ENCODE results near the gene ADK. TPM values are rescaled to one million over a fixed set of nuclear protein-coding genes. Genes with fewer than 3 reads are reported as not detected.

Gene ADK
- polyA plus RNA-seq, 1 experiment = 41.9 TPM

DNA sequence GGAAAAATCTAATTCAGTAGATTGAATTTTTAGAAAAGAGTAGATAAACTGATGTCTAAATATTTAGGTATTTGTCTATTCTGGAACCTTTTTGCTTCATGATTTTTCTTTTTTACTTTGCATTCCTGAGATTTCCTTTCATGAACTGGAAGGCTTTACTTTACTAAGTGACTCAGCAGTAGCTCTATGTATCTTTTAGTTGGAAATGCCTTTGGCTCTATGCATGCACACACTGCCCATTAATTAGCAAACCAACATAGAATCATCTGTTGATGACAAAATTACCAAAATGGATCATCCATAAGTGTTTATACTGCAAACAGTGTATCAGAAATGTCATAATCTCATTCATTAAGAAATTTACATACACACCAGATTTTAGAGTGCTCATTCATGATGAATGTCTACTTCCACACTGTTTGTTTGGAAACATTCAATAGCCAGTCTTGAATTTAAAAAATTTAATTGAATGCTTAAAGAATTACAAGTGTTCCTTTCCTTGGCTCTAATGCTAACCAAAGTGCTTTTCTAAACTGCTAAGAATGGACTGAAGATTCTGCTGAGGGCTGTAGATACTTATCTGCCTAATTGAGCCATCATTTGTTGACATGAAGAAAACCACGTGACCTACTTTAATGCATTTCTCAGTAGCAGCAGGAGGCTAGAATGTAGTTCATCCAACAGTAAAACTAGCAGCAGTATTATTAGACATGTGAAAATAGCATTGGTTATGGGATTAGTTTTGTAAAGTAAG lies 282.0 kb downstream of the ADK start:
- H3K27me3 ChIP-seq (ENCODE audit: control insufficient read depth, insufficient read depth, low read length) = no peaks in the 10 kb centered on the region
- H3K9me3 ChIP-seq (ENCODE audit: control insufficient read depth, insufficient read depth, low read length) = no peaks in the 10 kb centered on the region
- peak; percentile 29 for DNase-seq (ENCODE audit: low read depth, low spot score)
- no peak for TF ChIP-seq CTCF (IDR thresholded peaks at IDR 0.05; ENCODE audit: low read depth, low read length)
- CTCF ChIA-PET = interaction anchor here (1.5 kb wide), 1 partner anchor 13 kb away, joined by 5 read pairs; no protein-coding TSS in a partner anchor
- H3K4me3 ChIP-seq (ENCODE audit: low read depth, low read length) = no peak overlapping the region
- POLR2A ChIA-PET = no interaction called here
- no peak overlapping the region for H3K27ac ChIP-seq (ENCODE audit: low read depth, low read length)

- CTCF ChIA-PET = no interaction called here
- Histone ChIP-seq H3K9me3 (ENCODE audit: control insufficient read depth, insufficient read depth, low read length) (no peaks in the 10 kb centered on the region), H3K4me3 (ENCODE audit: low read depth, low read length) (no peak overlapping the region), H3K27me3 (ENCODE audit: control insufficient read depth, insufficient read depth, low read length) (no peaks in the 10 kb centered on the region), H3K27ac (ENCODE audit: low read depth, low read length) (no peak overlapping the region)
- TF ChIP-seq CTCF (IDR thresholded peaks at IDR 0.05; ENCODE audit: low read depth, low read length) = no peak
- POLR2A ChIA-PET = no interaction called here
- DNase-seq (ENCODE audit: low read depth, low spot score) = no peak
Measured at GRCh38 chr10:74433595-74433956, 282.6 kb downstream of the ADK start.

- no peak overlapping the region for H3K27ac ChIP-seq (ENCODE audit: low read depth, low read length)
- no peak for DNase-seq (ENCODE audit: low read depth, low spot score)
- TF ChIP-seq CTCF (IDR thresholded peaks at IDR 0.05; ENCODE audit: low read depth, low read length) = no peak
- ChIA-PET POLR2A (no interaction called here), CTCF (no interaction called here)
- no peak overlapping the region for H3K4me3 ChIP-seq (ENCODE audit: low read depth, low read length)
- no peaks in the 10 kb centered on the region for H3K27me3 ChIP-seq (ENCODE audit: control insufficient read depth, insufficient read depth, low read length)
- no peaks in the 10 kb centered on the region for H3K9me3 ChIP-seq (ENCODE audit: control insufficient read depth, insufficient read depth, low read length)
Measured at GRCh38 chr10:74433993-74434392, 283.0 kb downstream of the ADK start.

DNA sequence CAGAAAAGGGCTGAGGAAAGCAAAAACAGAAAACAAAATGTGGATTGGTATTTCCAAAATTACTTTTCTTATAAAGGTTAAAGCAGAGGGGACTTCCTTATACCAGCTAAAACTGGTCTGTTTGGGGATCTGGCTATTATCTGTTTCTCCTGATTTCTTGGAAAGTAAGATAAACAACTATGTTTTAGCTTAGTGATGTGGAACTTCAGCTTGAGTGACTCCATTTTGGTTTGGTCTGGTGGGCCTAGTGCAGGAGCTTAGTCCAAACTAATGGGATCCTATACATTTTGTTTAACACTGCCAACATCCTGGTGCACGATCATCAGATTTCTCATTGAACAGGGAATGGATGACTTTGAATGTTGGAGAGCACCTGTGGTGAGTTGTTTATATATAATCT lies 283.5 kb downstream of the ADK start:
- no peak for TF ChIP-seq CTCF (IDR thresholded peaks at IDR 0.05; ENCODE audit: low read depth, low read length)
- no peak for DNase-seq (ENCODE audit: low read depth, low spot score)
- Histone ChIP-seq H3K9me3 (ENCODE audit: control insufficient read depth, insufficient read depth, low read length) (no peaks in the 10 kb centered on the region), H3K27ac (ENCODE audit: low read depth, low read length) (no peak overlapping the region), H3K4me3 (ENCODE audit: low read depth, low read length) (no peak overlapping the region), H3K27me3 (ENCODE audit: control insufficient read depth, insufficient read depth, low read length) (no peaks in the 10 kb centered on the region)
- POLR2A ChIA-PET = no interaction called here
- CTCF ChIA-PET = interaction anchor here (1.9 kb wide), 1 partner anchor 15 kb away, joined by 6 read pairs; no protein-coding TSS in a partner anchor

- POLR2A ChIA-PET = no interaction called here
- no peak for DNase-seq (ENCODE audit: low read depth, low spot score)
- Histone ChIP-seq H3K4me3 (ENCODE audit: low read depth, low read length) (no peak overlapping the region), H3K27me3 (ENCODE audit: control insufficient read depth, insufficient read depth, low read length) (no peaks in the 10 kb centered on the region), H3K27ac (ENCODE audit: low read depth, low read length) (no peak overlapping the region), H3K9me3 (ENCODE audit: control insufficient read depth, insufficient read depth, low read length) (no peaks in the 10 kb centered on the region)
- TF ChIP-seq CTCF (IDR thresholded peaks at IDR 0.05; ENCODE audit: low read depth, low read length) = no peak
- CTCF ChIA-PET = interaction anchor here (1.9 kb wide), 1 partner anchor 17 kb away, joined by 6 read pairs; no protein-coding TSS in a partner anchor
Measured at GRCh38 chr10:74436523-74437170, 285.6 kb downstream of the ADK start.

Measured in AG04450 (cell line).